NK-92 treated with Interleukin-12 subunit alpha and Interleukin-12 subunit beta, amount 100 ng/mL, for 24 hours (cell line): Measurements from ENCODE around the gene GFRA1.

Source experiments
- DNase-seq: peaks from one replicate; lab custom pipeline; 2025; lab: John Stamatoyannopoulos, UW

Gene GFRA1

GRCh38 chr10:116158036-116158435, 115.0 kb downstream of the GFRA1 start:
- DNase-seq = no peak

- no peak for DNase-seq
Observed at GRCh38 chr10:116157485-116157884, 115.5 kb downstream of the GFRA1 start.

GRCh38 chr10:116156819-116157218, 116.2 kb downstream of the GFRA1 start:
- no peak for DNase-seq

GRCh38 chr10:116155191-116155590, 117.8 kb downstream of the GFRA1 start:
- DNase-seq = no peak

GRCh38 chr10:116154651-116155050, 118.4 kb downstream of the GFRA1 start:
- no peak for DNase-seq

GRCh38 chr10:116151076-116151475, 121.9 kb downstream of the GFRA1 start:
- DNase-seq = no peak

GRCh38 chr10:116150606-116151005, 122.4 kb downstream of the GFRA1 start:
- no peak for DNase-seq

GRCh38 chr10:116147147-116147905, 125.7 kb downstream of the GFRA1 start:
- no peak for DNase-seq

GRCh38 chr10:116146372-116147140, 126.5 kb downstream of the GFRA1 start:
- DNase-seq = no peak

GRCh38 chr10:116143673-116144222, 129.3 kb downstream of the GFRA1 start:
- DNase-seq = no peak

GRCh38 chr10:116141855-116142254, 131.2 kb downstream of the GFRA1 start:
- DNase-seq = no peak

- DNase-seq = no peak
Observed at GRCh38 chr10:116141246-116141645, 131.8 kb downstream of the GFRA1 start.

- DNase-seq = no peak
Observed at GRCh38 chr10:116139886-116140285, 133.1 kb downstream of the GFRA1 start.

GRCh38 chr10:116138897-116139296, 134.1 kb downstream of the GFRA1 start:
- no peak for DNase-seq

- DNase-seq = no peak
Observed at GRCh38 chr10:116136261-116136660, 136.7 kb downstream of the GFRA1 start.

GRCh38 chr10:116134322-116134721, 138.7 kb downstream of the GFRA1 start:
- no peak for DNase-seq

GRCh38 chr10:116133634-116134033, 139.4 kb downstream of the GFRA1 start:
- no peak for DNase-seq

GRCh38 chr10:116132780-116133399, 140.1 kb downstream of the GFRA1 start:
- no peak for DNase-seq

- no peak for DNase-seq
Observed at GRCh38 chr10:116130006-116130405, 143.0 kb downstream of the GFRA1 start.

- DNase-seq = no peak
Observed at GRCh38 chr10:116126954-116127695, 145.9 kb downstream of the GFRA1 start.

GRCh38 chr10:116126239-116126638, 146.8 kb downstream of the GFRA1 start:
- no peak for DNase-seq

GRCh38 chr10:116125180-116125579, 147.8 kb downstream of the GFRA1 start:
- no peak for DNase-seq
